ENCODE measurements around the gene SPG7.
A peak's percentile ranks its signal among the peaks of the same experiment; 100 is the strongest.
"Not testable (repeated sequence)": the region's sequence is repeated elsewhere in the genome, so short reads cannot be mapped to it uniquely, and the experiment has no call there.

The SPG7 gene

DNA sequence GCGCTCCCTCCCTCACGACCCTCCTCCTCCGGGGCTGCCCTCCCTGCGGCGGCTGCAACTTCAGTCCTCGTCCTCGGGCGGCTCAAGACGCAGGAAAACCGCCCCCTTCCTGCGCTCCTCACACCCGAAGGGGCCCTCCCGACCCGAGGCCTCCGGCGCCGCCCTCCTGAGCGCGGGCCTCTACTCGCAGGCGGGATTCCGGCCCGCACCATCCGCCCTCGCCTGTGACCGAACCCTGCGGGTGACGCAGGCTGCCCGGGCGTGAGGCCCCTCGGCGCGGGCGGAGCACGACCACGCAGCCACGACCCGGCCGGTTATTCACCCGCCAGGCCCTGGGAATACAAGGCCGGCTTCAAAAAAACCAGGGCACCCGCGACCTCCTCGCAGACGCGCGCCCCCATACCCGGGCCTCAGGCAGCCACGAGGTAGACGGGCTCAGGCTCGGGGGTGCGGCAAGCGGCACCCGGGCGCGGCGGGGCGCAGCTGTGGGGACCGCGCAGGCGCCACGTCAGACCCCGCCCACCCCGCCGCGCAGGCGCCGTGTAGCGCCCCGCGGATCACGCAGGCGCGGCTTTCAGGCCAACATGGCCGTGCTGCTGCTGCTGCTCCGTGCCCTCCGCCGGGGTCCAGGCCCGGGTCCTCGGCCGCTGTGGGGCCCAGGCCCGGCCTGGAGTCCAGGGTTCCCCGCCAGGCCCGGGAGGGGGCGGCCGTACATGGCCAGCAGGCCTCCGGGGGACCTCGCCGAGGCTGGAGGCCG, at the start of gene SPG7:
Gene SPG7, plus strand, starts transcription at position 570 of the 757 bp plus-strand sequence. Its CDS starts 15 bp downstream, at position 585.
- peak; percentile 72 for DNase-seq (ENCODE audit: low spot score)

DNA sequence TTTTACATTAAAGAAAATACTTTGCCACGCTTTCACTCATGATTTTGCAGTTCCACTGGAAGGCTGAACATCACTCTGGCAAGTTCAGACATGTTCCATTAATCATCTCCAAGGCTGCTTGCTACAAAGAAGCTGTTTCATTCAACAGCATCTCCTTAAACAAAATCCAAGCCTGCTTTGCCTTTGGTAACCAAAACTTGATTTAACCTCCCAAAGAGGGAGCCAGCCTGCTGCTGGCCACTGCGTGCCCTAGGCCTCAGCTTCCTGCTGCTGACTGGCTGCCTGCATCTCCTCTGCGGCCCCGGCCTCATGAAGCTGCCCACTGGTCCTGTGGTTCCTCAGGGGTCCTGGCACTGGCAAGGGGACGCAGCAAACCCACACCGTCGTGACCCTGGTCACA, 49.7 kb upstream of the SPG7 start:
- no peak for DNase-seq (ENCODE audit: low spot score)

DNA sequence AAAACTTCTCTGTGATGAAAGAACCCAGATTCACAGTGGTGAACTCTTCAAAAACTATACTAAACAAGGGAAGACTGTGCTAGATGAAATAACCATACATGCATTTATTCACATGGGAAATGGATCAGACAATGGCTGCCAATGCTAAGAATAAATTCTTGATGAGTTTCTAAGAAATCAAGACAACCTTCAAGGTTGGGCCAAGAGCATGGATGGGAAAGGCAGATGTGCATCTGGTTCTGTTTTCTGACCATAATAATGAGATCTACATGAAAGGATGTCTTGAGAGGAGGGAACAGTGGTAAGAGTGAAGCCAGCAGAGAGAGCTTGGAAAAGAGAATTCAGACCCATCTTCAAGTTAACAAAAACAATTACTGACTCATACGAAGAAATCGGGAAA, 49.2 kb upstream of the SPG7 start:
- DNase-seq (ENCODE audit: low spot score) = no peak

DNA sequence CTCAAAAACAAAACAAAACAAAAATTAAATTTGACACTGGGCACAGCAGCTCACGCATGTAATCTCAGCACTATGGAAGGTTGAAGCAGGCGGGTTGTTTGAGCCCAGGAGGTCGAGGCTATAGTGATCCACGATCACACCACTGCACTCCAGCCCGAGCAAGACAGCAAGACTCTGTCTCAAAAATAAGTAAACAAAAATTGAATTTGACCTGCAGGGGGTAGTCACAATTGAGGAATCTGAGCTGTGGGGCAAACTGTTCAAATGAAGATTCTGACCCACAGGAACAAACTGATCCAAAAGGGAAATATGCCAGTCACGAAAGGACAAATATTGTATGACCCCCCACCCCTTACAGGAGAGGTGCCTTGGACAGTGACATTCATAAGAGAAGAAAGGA, 47.6 kb upstream of the SPG7 start:
- DNase-seq (ENCODE audit: low spot score) = no peak

DNA sequence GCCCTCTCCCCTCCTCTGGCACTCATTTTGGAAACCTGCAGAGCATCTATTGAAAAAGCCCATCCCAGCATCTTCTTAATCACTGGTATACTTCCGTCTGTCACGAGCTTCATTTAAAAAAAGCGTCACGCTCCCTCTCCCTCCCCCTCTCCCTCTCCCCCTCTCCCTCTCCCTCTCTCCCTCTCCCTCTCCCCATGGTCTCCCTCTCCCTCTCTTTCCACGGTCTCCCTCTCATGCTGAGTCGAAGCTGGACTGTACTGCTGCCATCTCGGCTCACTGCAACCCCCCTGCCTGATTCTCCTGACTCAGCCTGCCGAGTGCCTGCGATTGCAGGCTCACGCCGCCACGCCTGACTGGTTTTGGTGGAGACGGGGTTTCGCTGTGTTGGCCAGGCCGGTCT, 46.3 kb upstream of the SPG7 start:
- not testable (repeated sequence) for DNase-seq (ENCODE audit: low spot score)

DNA sequence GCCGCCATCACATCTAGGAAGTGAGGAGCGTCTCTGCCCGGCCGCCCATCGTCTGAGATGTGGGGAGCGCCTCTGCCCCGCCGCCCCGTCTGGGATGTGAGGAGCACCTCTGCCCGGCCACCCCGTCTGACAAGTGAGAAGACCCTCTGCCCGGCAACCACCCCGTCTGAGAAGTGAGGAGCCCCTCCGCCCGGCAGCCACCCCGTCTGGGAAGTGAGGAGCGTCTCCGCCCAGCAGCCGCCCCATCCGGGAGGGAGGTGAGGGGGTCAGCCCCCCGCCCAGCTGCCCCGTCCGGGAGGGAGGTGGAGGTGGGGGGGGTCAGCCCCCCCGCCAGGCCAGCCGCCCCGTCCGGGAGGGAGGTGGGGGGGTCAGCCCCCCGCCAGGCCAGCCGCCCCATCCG, 45.6 kb upstream of the SPG7 start:
- DNase-seq (ENCODE audit: low spot score) = not testable (repeated sequence)

DNA sequence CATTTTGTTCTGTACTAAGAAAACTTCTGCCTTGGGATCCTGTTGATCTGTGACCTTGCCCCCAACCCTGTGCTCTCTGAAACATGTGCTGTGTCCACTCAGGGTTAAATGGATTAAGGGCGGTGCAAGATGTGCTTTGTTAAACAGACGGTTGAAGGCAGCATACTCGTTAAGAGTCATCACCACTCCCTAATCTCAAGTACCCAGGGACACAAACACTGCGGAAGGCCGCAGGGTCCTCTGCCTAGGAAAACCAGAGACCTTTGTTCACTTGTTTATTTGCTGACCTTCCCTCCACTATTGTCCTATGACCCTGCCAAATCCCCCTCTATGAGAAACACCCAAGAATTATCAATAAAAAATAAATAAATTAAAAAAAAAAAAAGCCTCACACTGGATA, 44.9 kb upstream of the SPG7 start:
- DNase-seq (ENCODE audit: low spot score) = not testable (repeated sequence)

DNA sequence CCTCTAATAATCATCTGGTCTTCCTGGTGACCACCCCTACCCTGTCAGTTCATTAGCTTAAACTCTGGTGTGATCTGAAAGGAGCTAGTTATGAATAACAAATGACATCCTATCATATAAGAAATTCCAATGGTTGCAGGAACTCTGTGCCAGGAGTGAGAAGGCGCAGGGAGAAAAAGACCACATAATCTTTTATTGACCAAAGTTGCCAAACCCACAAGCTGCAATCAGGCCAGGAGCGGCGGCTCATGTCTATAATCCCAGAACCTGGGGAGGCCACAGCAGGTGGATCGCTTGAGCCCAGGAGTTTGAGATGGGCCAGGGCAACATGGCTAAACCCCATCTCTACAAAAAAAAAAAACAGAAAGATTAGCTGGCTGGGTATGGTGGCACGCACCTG, 41.3 kb upstream of the SPG7 start:
- no peak for DNase-seq (ENCODE audit: low spot score)

DNA sequence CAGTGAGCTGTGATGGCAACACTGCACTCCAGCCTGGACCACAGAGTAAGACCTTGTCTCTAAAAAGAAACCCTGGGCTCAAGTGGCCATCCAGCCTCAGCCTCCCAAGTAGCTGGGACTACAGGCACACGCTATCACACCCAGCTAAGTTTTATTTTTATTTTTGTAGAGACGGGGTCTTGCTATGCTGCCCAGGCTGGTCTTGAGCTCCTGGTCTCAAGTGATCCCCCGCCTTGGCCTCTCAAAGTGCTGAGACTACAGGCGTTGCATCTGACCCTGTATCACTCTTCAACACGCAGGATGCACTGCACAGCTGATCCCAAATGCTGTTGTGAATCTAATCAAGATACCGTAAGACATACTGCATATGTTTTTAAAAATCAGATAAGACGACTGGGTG, 40.8 kb upstream of the SPG7 start:
- no peak for DNase-seq (ENCODE audit: low spot score)

DNA sequence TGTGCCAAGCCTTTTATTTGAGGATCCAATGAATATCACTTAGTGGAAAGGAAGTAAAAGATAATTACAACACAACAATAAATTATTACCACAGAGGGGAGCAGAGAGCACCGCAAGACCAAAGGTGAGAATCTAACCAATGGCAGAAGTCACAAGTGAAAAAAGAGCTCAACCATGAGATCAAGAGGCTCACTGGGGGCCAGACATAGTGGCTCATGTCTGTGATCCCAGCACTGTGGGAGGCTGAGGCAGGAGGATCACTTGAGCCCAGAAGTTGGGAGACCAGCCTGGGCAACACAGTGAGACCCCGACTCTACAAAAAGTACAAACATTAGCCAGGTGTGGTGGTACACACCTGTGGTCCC, 35.5 kb upstream of the SPG7 start:
- no peak for DNase-seq (ENCODE audit: low spot score)

DNA sequence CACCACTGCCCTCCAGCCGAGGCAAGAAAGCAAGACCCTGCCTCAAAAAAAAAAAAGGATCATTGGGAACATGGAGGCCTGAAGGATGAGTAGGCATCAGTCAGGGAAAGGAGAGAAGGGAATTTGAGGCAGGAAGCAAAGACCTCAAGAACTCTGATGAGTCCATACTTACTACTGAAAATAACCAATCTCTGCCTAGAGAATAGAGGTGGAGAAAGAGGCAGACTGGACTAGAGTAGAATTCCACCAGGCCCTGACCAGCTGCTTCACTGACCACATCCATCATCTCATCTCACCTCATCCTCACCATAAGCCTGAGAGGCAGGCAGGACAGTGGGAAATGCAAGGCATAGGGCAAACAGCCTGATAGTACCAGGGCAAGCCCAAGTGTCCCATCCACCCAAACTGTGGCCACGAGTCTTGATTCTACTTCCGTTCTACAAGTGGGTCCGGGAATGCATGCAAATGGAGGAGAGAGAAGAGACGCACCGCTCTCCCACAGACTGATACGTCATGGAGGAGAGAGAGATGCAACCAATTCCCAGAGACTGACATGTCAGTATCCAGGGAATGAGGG, 35.0 kb upstream of the SPG7 start:
- DNase-seq (ENCODE audit: low spot score) = no peak

DNA sequence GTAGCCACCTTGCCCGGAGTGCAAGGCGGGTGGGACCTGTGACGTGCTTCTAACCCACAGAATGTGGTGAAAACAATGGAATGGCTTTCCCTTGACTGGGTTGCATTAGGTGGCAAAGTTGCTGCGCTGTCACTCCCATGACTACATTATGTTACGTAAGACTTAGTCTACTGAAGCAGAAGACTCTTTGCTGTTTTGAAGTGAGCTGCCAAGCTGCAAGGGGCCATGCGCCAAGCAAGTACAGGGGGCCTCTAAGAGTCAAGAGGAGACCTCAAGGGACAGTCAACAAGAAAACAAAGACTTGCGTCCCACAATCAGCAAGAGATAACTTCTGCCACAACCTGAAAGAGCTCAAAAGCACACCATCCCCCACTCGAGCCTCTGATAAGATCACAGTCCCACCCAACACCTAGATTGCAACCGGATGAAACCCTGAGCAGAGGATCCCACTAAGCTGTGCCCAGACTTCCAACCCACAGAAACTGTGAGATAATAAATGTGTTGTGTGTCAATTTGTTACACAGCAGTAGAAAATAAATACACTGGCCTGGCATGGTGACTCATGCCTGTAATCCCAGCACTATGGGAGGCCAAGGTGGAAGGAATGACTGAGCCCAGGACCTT, 34.3 kb upstream of the SPG7 start:
- DNase-seq (ENCODE audit: low spot score) = no peak

DNA sequence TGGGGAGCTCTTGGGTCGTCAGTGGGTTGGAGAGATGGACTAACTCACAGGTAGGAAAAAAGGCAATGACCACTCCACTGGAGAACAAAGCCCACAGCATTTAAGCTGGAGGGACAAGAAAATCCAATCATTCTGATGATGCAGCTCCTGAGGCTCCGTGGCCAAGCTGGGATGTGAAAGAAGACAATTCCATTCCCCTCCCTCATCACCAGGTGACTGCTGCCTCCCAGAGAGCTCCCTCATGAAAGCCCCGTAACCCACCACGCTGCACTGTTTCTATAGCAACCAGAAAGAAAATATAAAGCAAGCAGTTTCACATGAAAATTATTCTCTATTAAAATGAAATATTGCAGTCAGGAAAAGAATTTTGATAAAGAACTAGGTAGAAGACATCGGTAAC, 33.1 kb upstream of the SPG7 start:
- DNase-seq (ENCODE audit: low spot score) = no peak

DNA sequence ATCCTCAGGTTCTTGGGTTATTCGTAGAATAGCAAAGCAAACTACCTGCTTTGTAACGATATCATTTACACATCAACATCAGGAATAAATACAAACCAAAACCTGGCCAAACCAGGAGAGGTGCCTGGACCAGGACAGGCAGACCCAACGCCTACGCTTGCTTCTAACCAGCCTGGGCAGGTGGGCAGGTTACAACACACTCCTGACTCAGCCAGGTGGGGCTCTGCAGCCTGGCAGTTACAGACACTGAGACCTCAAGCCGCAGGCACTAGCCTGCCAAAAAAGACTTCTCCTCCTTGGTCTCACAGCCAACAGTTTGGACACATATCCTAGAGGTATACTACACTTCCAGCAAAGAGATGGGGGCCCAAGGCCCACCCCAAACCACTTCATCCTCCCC, 31.8 kb upstream of the SPG7 start:
- DNase-seq (ENCODE audit: low spot score) = no peak

DNA sequence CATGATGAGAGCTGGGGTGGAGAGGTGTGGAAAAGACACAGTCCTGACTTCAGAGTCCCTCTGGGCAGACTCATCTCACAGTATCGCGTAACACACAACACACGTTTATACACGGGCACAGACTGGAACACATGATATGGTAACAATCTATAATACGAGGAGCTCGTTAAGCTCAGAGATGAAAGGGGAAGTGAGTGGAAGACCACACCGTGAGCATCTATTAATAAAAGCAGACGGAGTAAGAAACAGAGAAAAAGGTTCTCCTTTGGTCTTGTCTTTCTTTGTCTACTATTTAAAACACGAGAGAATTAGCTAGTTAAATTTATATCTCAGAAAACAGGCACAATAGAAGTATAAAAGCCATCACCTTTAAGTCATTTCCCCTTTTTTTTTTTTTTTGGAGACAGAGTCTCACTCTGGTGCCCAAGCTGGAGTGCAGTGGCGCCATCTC, 31.4 kb upstream of the SPG7 start:
- DNase-seq (ENCODE audit: low spot score) = no peak

DNA sequence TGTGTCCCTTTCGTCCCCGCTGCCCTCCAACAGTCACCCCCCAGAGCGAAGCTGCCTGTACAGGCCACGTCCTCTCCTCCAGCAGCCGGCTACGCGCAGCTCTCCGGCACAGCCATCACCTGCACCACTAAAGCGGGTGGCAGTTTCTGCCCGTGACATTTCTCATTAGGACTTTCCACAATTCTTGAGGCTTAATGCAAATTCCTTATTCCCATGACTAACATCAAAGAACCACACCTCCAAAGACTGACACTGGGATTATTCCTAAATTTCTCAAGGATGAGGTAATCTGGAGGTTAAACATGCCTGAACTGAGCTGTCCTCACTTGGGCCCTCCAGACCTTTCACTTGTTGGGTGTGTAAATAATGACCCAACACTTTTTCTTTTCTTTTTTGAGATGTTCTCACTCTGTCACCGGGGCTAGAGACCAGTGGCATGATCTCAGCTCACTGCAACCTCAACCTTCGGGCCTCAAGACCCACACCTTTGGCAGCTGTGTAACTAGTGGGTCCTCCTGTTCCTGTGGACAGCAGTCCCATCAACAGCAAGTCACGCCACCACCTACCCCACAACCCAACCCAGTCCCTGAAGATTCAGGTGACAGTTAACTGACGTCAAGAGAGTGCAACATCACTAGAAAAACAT, 29.5 kb upstream of the SPG7 start:
- no peak for DNase-seq (ENCODE audit: low spot score)

DNA sequence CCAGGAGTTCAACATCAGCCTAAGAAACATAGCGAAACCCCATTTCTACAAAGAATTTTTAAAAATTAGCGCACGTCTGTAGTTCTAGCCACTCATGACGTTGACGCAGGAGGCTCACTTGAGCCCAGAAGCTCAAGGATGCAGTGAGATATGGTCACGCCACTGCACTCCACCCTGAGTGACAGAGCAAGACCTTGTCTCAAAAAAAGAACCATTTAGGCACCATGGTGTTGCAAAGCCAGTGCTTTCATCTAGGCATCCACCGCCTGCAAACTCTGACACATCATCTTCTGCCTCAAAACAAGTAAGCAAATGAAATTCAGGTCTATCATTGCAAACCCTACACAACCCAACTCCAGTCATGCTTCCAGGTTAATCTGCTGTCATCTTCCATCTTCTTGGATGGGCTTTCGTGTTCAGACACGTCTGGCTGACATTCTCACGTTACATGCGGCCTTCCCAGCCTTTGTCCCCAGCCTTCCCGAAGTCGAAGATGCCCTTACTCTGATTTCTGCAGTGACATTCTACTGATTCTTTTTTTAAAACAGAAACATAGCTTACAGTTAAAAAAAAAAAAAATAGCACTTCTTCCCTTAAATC, 26.7 kb upstream of the SPG7 start:
- no peak for DNase-seq (ENCODE audit: low spot score)

DNA sequence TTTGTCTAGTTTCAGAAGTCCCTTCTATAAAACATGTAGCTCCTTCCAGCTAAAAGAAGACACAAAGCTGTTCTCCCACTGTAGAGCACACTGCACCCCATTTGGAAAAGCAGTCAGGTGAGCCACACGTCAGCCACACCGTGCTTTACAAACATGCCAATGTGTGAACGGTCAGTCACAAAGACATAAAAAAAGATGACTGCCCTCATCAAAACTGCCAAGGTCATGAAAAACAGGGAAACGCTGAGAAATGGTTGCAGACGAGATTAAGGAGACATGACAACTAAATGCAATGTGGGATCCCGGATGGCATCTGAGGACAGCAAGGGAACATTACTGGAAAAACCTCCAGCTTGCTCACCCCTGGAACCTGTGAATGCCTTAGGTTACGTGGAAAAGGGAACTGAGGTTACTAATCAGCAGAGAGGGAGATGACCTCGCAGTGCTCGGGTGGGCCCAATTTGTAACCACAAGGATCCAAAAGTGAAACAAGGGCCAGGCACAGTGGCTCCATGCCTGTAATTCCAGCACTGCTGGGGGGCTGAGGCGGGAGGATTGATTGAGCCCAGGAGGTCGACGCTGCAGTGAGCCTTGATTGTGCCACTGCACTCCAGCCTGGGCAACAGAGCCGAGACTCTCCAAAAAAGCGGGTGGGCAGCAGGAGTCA, 25.9 kb upstream of the SPG7 start:
- no peak for DNase-seq (ENCODE audit: low spot score)

DNA sequence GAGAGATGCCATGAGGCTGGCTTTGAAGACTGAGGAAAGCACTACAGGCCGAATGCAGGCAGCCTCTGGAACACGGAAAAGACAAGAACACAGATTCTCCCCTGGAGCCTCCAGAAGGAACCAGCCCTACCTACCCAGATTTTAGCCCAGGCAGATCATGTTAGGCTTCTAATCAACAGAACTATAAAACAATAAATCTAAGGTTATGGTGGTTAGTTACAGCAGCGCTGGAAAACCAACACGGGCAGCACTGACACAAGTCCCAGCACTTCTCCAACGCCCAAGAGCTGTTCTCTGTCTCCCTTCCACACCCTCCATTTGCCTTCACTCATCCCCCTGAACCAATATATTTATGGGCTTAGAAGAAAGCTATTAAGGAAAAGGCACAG, 25.4 kb upstream of the SPG7 start:
- DNase-seq (ENCODE audit: low spot score) = no peak

DNA sequence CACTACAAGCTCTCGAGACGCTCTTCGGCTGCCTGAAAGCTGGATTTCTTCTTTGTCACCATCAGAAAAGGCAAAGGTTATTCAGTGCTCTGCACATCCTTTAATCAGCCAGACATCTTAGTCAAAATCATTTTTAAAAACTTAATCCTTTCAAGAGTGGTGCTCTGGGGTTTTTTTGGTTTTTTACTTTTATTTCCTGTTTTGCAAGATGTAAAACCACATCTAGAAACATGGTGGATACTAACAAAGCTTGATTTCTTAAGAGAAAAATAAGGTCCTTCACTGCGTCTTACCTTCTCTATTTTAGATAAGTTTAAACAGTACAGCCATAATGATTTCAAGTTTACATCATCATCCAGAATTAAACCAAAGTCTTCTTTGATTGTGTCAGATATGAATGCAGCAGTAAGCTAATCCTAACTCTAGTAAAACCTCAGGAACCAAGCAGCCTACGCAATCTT, 24.1 kb upstream of the SPG7 start:
- DNase-seq (ENCODE audit: low spot score) = no peak

DNA sequence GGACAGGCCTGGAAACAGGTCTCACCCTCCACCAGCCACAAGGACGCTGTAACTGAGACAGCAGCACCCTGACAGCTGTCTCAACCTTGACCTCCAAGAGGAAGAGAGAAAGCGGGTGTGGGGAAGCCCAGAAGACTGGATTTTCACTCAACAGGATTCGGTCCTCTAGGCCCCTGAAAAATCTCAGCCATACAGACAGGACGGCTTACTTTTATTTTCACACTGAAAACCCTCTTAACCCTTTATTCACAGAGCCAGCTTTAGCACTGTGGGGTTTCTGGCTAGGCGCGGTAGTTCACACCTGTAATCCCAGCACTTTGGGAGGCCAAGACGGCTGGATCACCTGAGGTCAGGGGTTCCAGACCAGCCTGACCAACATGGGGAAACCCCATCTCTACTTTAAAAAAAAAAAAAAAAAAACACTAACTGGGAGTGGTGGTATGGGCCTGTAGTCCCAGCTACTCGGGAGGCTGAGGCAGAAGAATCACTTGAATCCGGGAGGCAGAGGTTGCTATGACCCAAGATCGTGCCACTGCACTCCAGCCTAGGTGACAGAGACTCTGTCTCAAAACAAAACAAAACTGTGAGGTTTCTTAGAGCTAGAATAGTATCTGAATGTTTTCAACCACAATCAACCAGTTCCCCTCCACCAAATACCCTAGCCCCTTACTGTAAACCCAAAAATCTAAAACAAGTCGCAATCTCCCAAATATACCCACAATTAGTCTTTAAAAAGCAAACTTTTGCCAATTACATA, 23.1 kb upstream of the SPG7 start:
- no peak for DNase-seq (ENCODE audit: low spot score)
